Uterus (tissue), 2 donors: ENCODE measurements around the gene PANK4.

Experiments
- CTCF ChIP-seq, 4 experiments: fragments of 200-600 bp in 2 of 4; fragments of 450-650 bp in 2 of 4; sonication (generic) in 2 of 4; IDR thresholded peaks; one replicate each; pipeline ENCODE4 v1.5.1; 2016 to 2019; ENCODE audit warnings: antibody characterized with exemption in 4 of 4, mild to moderate bottlenecking in 2 of 4, moderate library complexity in 1 of 4
- POLR2A ChIP-seq, 2 donors: fragments of 450-650 bp; IDR thresholded peaks; one replicate each; pipeline ENCODE4 v1.6.1; 2016; ENCODE audit warnings: antibody characterized with exemption in 2 of 2, mild to moderate bottlenecking in 1 of 2, moderate library complexity in 1 of 2

- TF ChIP-seq POLR2A (IDR thresholded peaks at IDR 0.05) (no peak), CTCF (IDR thresholded peaks at IDR 0.05) (no peak)
Measured at GRCh38 chr1:2466270-2466665, 60.1 kb downstream of the PANK4 start.
